HCT116 (cell line): Measurements from ENCODE around the gene PF4V1. TPM values are rescaled to one million over a fixed set of nuclear protein-coding genes. Genes with fewer than 3 reads are reported as not detected.

ENCODE experiments used
- ATAC-seq: fragments of 200-7000 bp; cut with Tn5 transposase; 2 replicates; pipeline ENCODE4 v1.9.1; 2020; ENCODE audit warnings: mild to moderate bottlenecking, moderate library complexity
- BruUV-seq: library from RNA; stranded (reverse); fragments of 400-500 nt; replicated peaks from 2 replicates; lab custom pipeline; 2021; lab: Mats Ljungman, UMichigan
- CTCF ChIA-PET: fragments of 300-600 bp; sonication (Branson Sonifier 250); formaldehyde crosslinking; loops from one replicate; lab custom pipeline; 2021; ENCODE audit warnings: antibody characterized with exemption; lab: Charles Lee
- POLR2A ChIA-PET: fragments of 300-600, 350-600 bp; sonication (Branson Sonifier 250); formaldehyde crosslinking; loops from one replicate; lab custom pipeline; 2021; ENCODE audit warnings: antibody characterized with exemption; lab: Charles Lee
- RAD21 ChIA-PET, 2 experiments: fragments of 300-600 bp; sonication (Branson Sonifier 250); formaldehyde crosslinking; loops; one replicate each; lab custom pipeline; 2023; ENCODE audit warnings: low total read pairs in 2 of 2; ENCODE audit not compliant: uncharacterized antibody in 2 of 2, unreplicated experiment in 2 of 2, low non-redundant PET in 1 of 2; lab: Charles Lee
- DNase-seq: peaks from one replicate; pipeline ENCODE4 v3.0.0-alpha.2; 2010; ENCODE audit warnings: low read depth, low spot score
- H2AFZ ChIP-seq: fragments of 200-600 bp; shearing (Covaris generic), sonication (generic); 2 replicates; pipeline ENCODE4 v1.6.1; 2017; ENCODE audit warnings: low read depth, mixed run types, mixed read lengths, antibody characterized with exemption, low read length; ENCODE audit not compliant: poor library complexity, severe bottlenecking
- H3K27ac ChIP-seq: 2 replicates; pipeline ENCODE4 v1.5.1; 2012; ENCODE audit warnings: low read depth, low read length
- H3K27me3 ChIP-seq: fragments of 200-600 bp; sonication (generic); 2 replicates; pipeline ENCODE4 v1.6.1; 2016; ENCODE audit warnings: mixed run types, low read length, mixed read lengths; ENCODE audit not compliant: insufficient read depth
- H3K36me3 ChIP-seq, 2 experiments: fragments of 200-500 bp in 1 of 2; fragments of 200-600 bp in 1 of 2; sonication (Bioruptor generic) in 1 of 2; sonication (generic) in 1 of 2; 2 replicates each; pipeline versions ENCODE4 v1.5.1 to v1.6.1; 2014 to 2016; ENCODE audit warnings: low read length in 2 of 2, inconsistent platforms in 1 of 2, mixed read lengths in 1 of 2, mixed run types in 1 of 2; ENCODE audit not compliant: insufficient read depth in 2 of 2, control insufficient read depth in 1 of 2
- H3K4me1 ChIP-seq, 2 experiments: fragments of 200-600 bp in 1 of 2; sonication (generic) in 1 of 2; 2 replicates each; pipeline versions ENCODE4 v1.5.1 to v1.6.1; 2012 to 2017; ENCODE audit warnings: low read length in 2 of 2, inconsistent platforms in 1 of 2, mild to moderate bottlenecking in 1 of 2, mixed read lengths in 1 of 2, mixed run types in 1 of 2, moderate library complexity in 1 of 2; ENCODE audit not compliant: insufficient read depth in 2 of 2, control insufficient read depth in 1 of 2
- H3K4me2 ChIP-seq: fragments of 200-600 bp; sonication (generic); 2 replicates; pipeline ENCODE4 v1.6.1; 2017; ENCODE audit warnings: mixed run types, low read length, mixed read lengths
- H3K4me3 ChIP-seq, 2 experiments: fragments of 200-600 bp in 1 of 2; sonication (generic) in 1 of 2; replicated peaks in 1 of 2; 2 replicates each; pipeline ENCODE4 v1.5.1; 2011 to 2016; ENCODE audit warnings: low read length in 2 of 2, control low read depth in 1 of 2, low read depth in 1 of 2, mild to moderate bottlenecking in 1 of 2, mixed read lengths in 1 of 2, mixed run types in 1 of 2
- H3K79me2 ChIP-seq: fragments of 200-600 bp; sonication (generic); 2 replicates; pipeline ENCODE4 v1.6.1; 2017; ENCODE audit warnings: mild to moderate bottlenecking, mixed run types, low read length, moderate library complexity, mixed read lengths; ENCODE audit not compliant: insufficient read depth
- H3K9ac ChIP-seq: fragments of 200-600 bp; sonication (generic); 2 replicates; pipeline ENCODE4 v1.6.1; 2016; ENCODE audit warnings: low read length, mixed read lengths
- H3K9me2 ChIP-seq: fragments of 200-600 bp; sonication (generic), shearing (Covaris generic); 2 replicates; pipeline ENCODE4 v1.6.1; 2017; ENCODE audit warnings: mixed run types, mild to moderate bottlenecking, moderate library complexity; ENCODE audit not compliant: insufficient read depth
- H3K9me3 ChIP-seq, 2 experiments: fragments of 200-500 bp in 1 of 2; fragments of 200-600 bp in 1 of 2; sonication (Bioruptor generic) in 1 of 2; sonication (generic) in 1 of 2; 2 replicates each; pipeline ENCODE4 v1.6.1; 2014 to 2017; ENCODE audit warnings: low read length in 2 of 2, mixed read lengths in 2 of 2, inconsistent platforms in 1 of 2, low read depth in 1 of 2, mild to moderate bottlenecking in 1 of 2, mixed run types in 1 of 2, moderate library complexity in 1 of 2; ENCODE audit not compliant: control insufficient read depth in 1 of 2, insufficient read depth in 1 of 2
- H4K20me1 ChIP-seq: fragments of 200-600 bp; sonication (generic), shearing (Covaris generic); 2 replicates; pipeline ENCODE4 v1.6.1; 2017; ENCODE audit warnings: mixed run types, mild to moderate bottlenecking, moderate library complexity; ENCODE audit not compliant: insufficient read depth
- ATF3 ChIP-seq: IDR thresholded peaks from 2 replicates; pipeline ENCODE4 v1.6.1; 2012
- CTCF ChIP-seq, 3 experiments: fragments of 200-600 bp in 1 of 3; sonication (generic) in 1 of 3; IDR thresholded peaks in 2 of 3; conservative IDR thresholded peaks in 1 of 3; 2 replicates each; pipeline ENCODE4 v1.5.1; 2012 to 2017; ENCODE audit warnings: low read depth in 2 of 3, low read length in 2 of 3, antibody characterized with exemption in 1 of 3, borderline replicate concordance in 1 of 3, control low read depth in 1 of 3, mild to moderate bottlenecking in 1 of 3, mixed read lengths in 1 of 3, mixed run types in 1 of 3, moderate library complexity in 1 of 3; ENCODE audit not compliant: insufficient read depth in 1 of 3
- FOSL1 ChIP-seq: IDR thresholded peaks from 2 replicates; pipeline ENCODE4 v1.6.1; 2012; ENCODE audit warnings: low read depth
- REST ChIP-seq: IDR thresholded peaks from 2 replicates; pipeline ENCODE4 v1.6.1; 2012; ENCODE audit warnings: low read depth
- SIN3A ChIP-seq: IDR thresholded peaks from 2 replicates; pipeline ENCODE4 v1.6.1; 2012; ENCODE audit warnings: low read depth
- SP1 ChIP-seq: IDR thresholded peaks from 2 replicates; pipeline ENCODE4 v1.6.1; 2012; ENCODE audit warnings: low read depth
- SRF ChIP-seq: IDR thresholded peaks from 2 replicates; pipeline ENCODE4 v1.6.1; 2012; ENCODE audit warnings: low read depth
- YY1 ChIP-seq: IDR thresholded peaks from 2 replicates; pipeline ENCODE4 v1.6.1; 2011; ENCODE audit warnings: low read length, low read depth, moderate library complexity, mild to moderate bottlenecking; ENCODE audit not compliant: insufficient replicate concordance; ENCODE audit errors: extremely low read depth
- ZFX ChIP-seq: fragments of 450-650 bp; IDR thresholded peaks from 2 replicates; pipeline ENCODE4 v1.6.1; 2017
- ZNF274 ChIP-seq: fragments of 200-500 bp; sonication (Bioruptor generic); IDR thresholded peaks from 2 replicates; pipeline ENCODE4 v1.6.1; 2014; ENCODE audit warnings: mild to moderate bottlenecking, low read depth, low read length, inconsistent platforms
- intact Hi-C: fragments of 100-400 bp; cut with micrococcal nuclease; formaldehyde crosslinking; loops from 2 replicates; pipeline ENCODE4 v1.10.0; 2022
- total RNA-seq: library from RNA; stranded (reverse); gene quantifications from one replicate; pipeline ENCODE4 v1.2.1, GENCODE V29; 2021; ENCODE audit not compliant: unreplicated experiment

Gene PF4V1
- total RNA-seq, 1 experiment from 2014 or later, result not detected

- CTCF ChIA-PET, result no interaction called here
Measured at GRCh38 chr4:73810191-73810590, 42.9 kb upstream of the PF4V1 start.

More at GRCh38 chr4:73810191-73810590, 42.9 kb upstream of the PF4V1 start:
- Histone ChIP-seq H3K27ac (no peak overlapping the region), H3K9me3 (no peaks in the 10 kb centered on the region), H3K9me2 (peaks cover 5% of the 10 kb centered on the region), H3K9ac (no peak overlapping the region), H2AFZ (no peak overlapping the region), H3K79me2 (no peaks in the 10 kb centered on the region), H3K27me3 (no peaks in the 10 kb centered on the region), H3K36me3 (no peaks in the 10 kb centered on the region), H3K4me3 (no peak overlapping the region), H4K20me1 (no peaks in the 10 kb centered on the region), H3K4me1 (no peaks in the 10 kb centered on the region), H3K4me2 (no peak overlapping the region)
- ATAC-seq (no peak), DNase-seq (no peak)
- intact Hi-C loops, result no loop called here
- TF ChIP-seq FOSL1 (no peak), SIN3A (no peak), ATF3 (no peak), CTCF (IDR thresholded peaks at IDR 0.05 in 2 of 3, conservative IDR thresholded peaks at IDR 0.05 in 1 of 3; ENCODE audit: borderline replicate concordance in 1 of 3, insufficient read depth in 1 of 3, low read depth in 2 of 3, low read length in 2 of 3) (no peak), SP1 (no peak), REST (no peak), YY1 (no peak), ZNF274 (no peak), SRF (no peak), ZFX (no peak)
- RAD21 ChIA-PET, result no interaction called here
- BruUV-seq, result no TSS peak
- POLR2A ChIA-PET, result no interaction called here
